Karpas-422 (cell line): ENCODE measurements around the gene ELF4. TPM values are rescaled to one million over a fixed set of nuclear protein-coding genes. Genes with fewer than 3 reads are reported as not detected.

Experiments used
- DNase-seq: peaks from one replicate; pipeline ENCODE4 v3.0.0-alpha.2; 2015
- H2AFZ ChIP-seq: fragments of 200-600 bp; sonication (generic); 2 replicates; pipeline ENCODE4 v1.6.1; 2014; ENCODE audit warnings: antibody characterized with exemption, low read length, mixed read lengths
- H3K27ac ChIP-seq: fragments of 200-600 bp; sonication (generic); 2 replicates; pipeline ENCODE4 v1.5.1; 2014; ENCODE audit warnings: mild to moderate bottlenecking, low read length, moderate library complexity
- H3K27me3 ChIP-seq: fragments of 200-600 bp; sonication (generic); 2 replicates; pipeline ENCODE4 v1.6.1; 2014; ENCODE audit warnings: low read length, mixed read lengths
- H3K36me3 ChIP-seq: fragments of 200-600 bp; sonication (generic); 2 replicates; pipeline ENCODE4 v1.6.1; 2014; ENCODE audit warnings: low read length, mixed read lengths; ENCODE audit not compliant: insufficient read depth
- H3K4me1 ChIP-seq: fragments of 200-600 bp; sonication (generic); 2 replicates; pipeline ENCODE4 v1.6.1; 2014; ENCODE audit warnings: mild to moderate bottlenecking, low read length, mixed read lengths
- H3K4me2 ChIP-seq: fragments of 200-600 bp; sonication (generic); 2 replicates; pipeline ENCODE4 v1.6.1; 2014; ENCODE audit warnings: low read length, low read depth, mild to moderate bottlenecking; ENCODE audit not compliant: poor library complexity, severe bottlenecking
- H3K4me3 ChIP-seq: fragments of 200-600 bp; sonication (generic); 2 replicates; pipeline ENCODE4 v1.5.1; 2014; ENCODE audit warnings: mild to moderate bottlenecking, antibody characterized with exemption, low read length, mixed read lengths
- H3K79me2 ChIP-seq: fragments of 200-600 bp; sonication (generic); 2 replicates; pipeline ENCODE4 v1.6.1; 2014; ENCODE audit warnings: mild to moderate bottlenecking, low read length, mixed read lengths
- H3K9ac ChIP-seq: fragments of 200-600 bp; sonication (generic); 2 replicates; pipeline ENCODE4 v1.6.0; 2014; ENCODE audit warnings: low read length
- H3K9me2 ChIP-seq: fragments of 200-600 bp; sonication (generic), shearing (Covaris generic); replicated peaks from 2 replicates; pipeline ENCODE4 v1.6.0; 2014; ENCODE audit warnings: mild to moderate bottlenecking, low read length, moderate library complexity; ENCODE audit not compliant: insufficient read depth
- H3K9me3 ChIP-seq: fragments of 300-700, 200-600 bp; sonication (generic); 2 replicates; pipeline ENCODE4 v1.6.1; 2014; ENCODE audit warnings: low read length, mixed read lengths
- H4K20me1 ChIP-seq: fragments of 200-600 bp; sonication (generic); 2 replicates; pipeline ENCODE4 v1.6.1; 2014; ENCODE audit warnings: mild to moderate bottlenecking, antibody characterized with exemption, low read length, low read depth; ENCODE audit not compliant: insufficient read depth
- total RNA-seq: library from RNA; depleted of rRNA; stranded (reverse); fragments of >200 nt; shearing (Covaris generic); gene quantifications from 2 replicates; pipeline ENCODE4 v1.2.3, GENCODE V29; 2014; ENCODE audit warnings: low replicate concordance

Gene ELF4
- total RNA-seq, 1 experiment from 2014 or later = 31.7 TPM

DNA sequence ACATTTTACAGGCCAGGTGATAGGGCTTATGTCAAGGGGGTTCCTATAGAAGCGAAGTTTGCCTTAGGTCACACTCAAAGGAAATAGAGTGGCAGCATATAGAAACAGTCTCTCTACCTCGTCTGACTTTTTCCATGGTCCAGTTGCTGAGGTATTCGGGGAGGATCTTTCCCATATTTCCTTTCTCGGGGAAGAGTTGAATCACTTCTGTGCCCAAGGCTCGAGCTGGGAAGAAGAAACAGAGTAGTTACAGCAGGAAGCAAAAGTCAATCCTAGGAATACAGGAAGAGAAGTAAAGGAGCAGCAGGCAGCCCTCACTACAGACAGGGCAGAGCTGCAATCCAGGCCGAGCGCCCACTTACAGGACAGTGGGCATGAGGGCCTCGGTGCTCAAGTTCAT lies 26.7 kb upstream of the ELF4 start:
- H3K27me3 ChIP-seq = no peaks in the 10 kb centered on the region
- no peak overlapping the region for H3K9ac ChIP-seq
- no peaks in the 10 kb centered on the region for H3K9me3 ChIP-seq
- DNase-seq = no peak
- H3K9me2 ChIP-seq = no peaks in the 10 kb centered on the region
- no peaks in the 10 kb centered on the region for H4K20me1 ChIP-seq
- no peaks in the 10 kb centered on the region for H3K79me2 ChIP-seq
- no peak overlapping the region for H2AFZ ChIP-seq
- no peak overlapping the region for H3K4me3 ChIP-seq
- peaks cover 5% of the 10 kb centered on the region; the same call in 1 of the 2 replicates for H3K36me3 ChIP-seq
- no peak overlapping the region for H3K4me2 ChIP-seq
- H3K27ac ChIP-seq = no peak overlapping the region
- no peaks in the 10 kb centered on the region for H3K4me1 ChIP-seq

DNA sequence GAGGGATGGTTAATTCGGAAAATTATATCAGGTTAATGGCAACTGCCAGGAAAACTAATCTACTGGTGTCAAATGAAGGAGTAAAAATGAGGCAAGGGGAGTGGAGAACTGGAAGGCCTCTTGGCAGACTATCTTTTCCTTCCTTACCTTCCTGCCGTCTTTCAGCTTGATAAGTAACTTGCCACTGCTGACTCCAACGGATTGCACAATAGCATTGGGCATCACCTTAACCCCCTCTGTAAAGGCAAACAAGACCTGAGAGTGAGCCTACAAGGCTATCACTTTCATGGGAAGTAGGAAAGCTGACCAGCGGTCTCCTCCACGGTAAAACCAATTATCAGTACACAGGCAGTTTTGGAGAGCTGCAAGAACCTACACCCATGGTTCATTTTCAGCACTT lies 26.2 kb upstream of the ELF4 start:
- H3K36me3 ChIP-seq = peaks cover 5% of the 10 kb centered on the region; the same call in 1 of the 2 replicates

DNA sequence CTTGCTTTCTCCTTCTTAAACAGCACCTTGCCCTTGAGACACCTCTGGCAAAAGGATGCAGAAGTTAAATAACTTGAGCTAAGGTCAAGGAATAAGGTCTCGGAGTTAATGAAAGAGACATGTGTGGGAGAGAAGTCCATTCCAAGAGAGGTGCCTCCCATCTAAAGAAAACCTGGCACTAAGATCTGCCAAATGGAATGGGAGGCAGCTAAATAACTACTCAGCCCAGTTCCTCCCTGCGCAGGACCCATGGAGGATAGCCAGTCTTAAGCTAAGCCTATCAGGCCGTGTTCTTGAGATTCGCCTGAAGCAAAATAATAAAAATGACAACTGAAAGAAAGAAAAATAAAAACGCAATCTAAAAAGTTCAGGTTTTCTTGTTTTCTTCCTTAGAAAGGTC lies 20.7 kb upstream of the ELF4 start:
- Histone ChIP-seq H3K27me3 (no peaks in the 10 kb centered on the region), H3K36me3 (no peaks in the 10 kb centered on the region; the same call in 1 of the 2 replicates), H3K4me3 (no peak overlapping the region), H3K79me2 (no peaks in the 10 kb centered on the region), H3K4me1 (no peaks in the 10 kb centered on the region), H3K4me2 (no peak overlapping the region), H4K20me1 (no peaks in the 10 kb centered on the region), H2AFZ (no peak overlapping the region), H3K27ac (no peak overlapping the region), H3K9me2 (no peaks in the 10 kb centered on the region), H3K9me3 (no peaks in the 10 kb centered on the region), H3K9ac (no peak overlapping the region)
- DNase-seq = no peak

More for the DNA sequence above, 26.2 kb upstream of the ELF4 start:
- Histone ChIP-seq H3K9me3 (no peaks in the 10 kb centered on the region), H3K27me3 (no peaks in the 10 kb centered on the region), H4K20me1 (no peaks in the 10 kb centered on the region), H3K4me1 (no peaks in the 10 kb centered on the region), H3K4me3 (no peak overlapping the region), H3K79me2 (no peaks in the 10 kb centered on the region), H3K9ac (no peak overlapping the region), H3K9me2 (no peaks in the 10 kb centered on the region), H3K27ac (no peak overlapping the region), H2AFZ (no peak overlapping the region), H3K4me2 (no peak overlapping the region)
- DNase-seq = no peak

DNA sequence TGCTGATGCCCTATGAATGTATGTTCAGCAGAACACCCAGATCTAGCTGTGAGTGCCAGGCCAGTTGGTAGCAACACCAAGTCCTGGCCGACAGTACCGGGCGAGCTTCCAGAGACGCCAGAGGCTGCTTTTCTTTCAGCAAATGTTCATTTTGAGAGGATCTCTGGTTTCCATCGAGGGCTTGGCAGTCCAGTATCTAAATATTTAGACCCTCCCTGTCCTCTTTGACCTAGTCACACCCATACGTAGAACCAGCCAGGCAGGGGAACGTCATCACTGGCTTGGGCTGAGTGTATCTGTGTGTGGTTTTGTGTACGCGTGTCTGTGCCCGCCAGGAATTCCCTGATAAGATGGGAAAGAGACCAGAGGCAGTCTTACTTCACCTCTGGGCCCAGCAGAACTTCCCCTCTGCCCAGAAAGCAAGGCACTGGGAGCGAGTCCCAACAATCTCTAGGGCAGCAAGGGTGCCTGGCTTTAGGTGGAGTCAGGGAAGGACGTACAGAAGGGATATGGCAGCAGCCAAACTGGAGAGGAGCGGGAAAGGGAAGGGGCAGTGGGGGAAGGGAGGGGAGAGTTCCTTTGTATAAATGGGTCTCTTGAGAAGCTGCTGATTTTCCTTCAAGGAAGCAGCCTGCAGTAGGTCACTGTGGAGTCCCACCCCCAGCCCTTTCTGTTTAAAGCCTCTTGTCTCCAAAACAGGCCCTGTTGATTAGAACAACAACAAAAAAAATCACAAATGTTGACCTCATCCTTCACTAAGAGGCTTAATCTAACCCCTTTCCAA lies 15.0 kb upstream of the ELF4 start:
- no peak for DNase-seq
- Histone ChIP-seq H3K4me2 (no peak overlapping the region), H3K9me2 (no peaks in the 10 kb centered on the region), H3K27me3 (no peaks in the 10 kb centered on the region), H2AFZ (no peak overlapping the region), H3K27ac (no peak overlapping the region), H3K79me2 (no peaks in the 10 kb centered on the region), H3K9me3 (no peaks in the 10 kb centered on the region), H3K9ac (no peak overlapping the region), H4K20me1 (no peaks in the 10 kb centered on the region), H3K4me3 (no peak overlapping the region), H3K36me3 (no peaks in the 10 kb centered on the region), H3K4me1 (peaks cover 9% of the 10 kb centered on the region)

DNA sequence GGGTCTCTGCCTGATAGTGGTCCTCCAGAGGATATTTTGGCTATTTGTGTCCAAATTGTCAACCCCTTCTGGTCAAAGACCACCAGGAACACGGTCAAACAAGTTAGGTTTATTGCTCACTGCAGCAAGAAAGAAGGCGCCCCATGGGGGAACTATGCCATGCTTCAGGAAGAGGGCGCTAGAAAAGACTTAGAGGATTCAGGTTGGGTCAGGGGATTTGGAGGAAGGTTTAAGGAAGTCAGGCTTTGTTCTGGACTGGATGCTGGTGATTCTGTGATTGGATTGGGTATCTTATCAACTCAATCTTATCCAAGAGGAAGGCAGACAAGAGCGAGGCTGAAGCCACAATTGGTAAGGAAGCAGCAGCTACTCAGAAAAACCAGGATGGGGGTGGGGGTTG lies 14.3 kb upstream of the ELF4 start:
- no peaks in the 10 kb centered on the region for H3K79me2 ChIP-seq
- H3K4me1 ChIP-seq = peaks cover 16% of the 10 kb centered on the region
- no peaks in the 10 kb centered on the region for H3K9me3 ChIP-seq
- no peak overlapping the region for H3K4me2 ChIP-seq
- no peak overlapping the region for H3K4me3 ChIP-seq
- H4K20me1 ChIP-seq = no peaks in the 10 kb centered on the region
- DNase-seq = no peak
- H3K9ac ChIP-seq = no peak overlapping the region
- no peaks in the 10 kb centered on the region for H3K27me3 ChIP-seq
- H3K36me3 ChIP-seq = no peaks in the 10 kb centered on the region
- H3K9me2 ChIP-seq = no peaks in the 10 kb centered on the region
- no peak overlapping the region for H2AFZ ChIP-seq
- no peak overlapping the region for H3K27ac ChIP-seq

DNA sequence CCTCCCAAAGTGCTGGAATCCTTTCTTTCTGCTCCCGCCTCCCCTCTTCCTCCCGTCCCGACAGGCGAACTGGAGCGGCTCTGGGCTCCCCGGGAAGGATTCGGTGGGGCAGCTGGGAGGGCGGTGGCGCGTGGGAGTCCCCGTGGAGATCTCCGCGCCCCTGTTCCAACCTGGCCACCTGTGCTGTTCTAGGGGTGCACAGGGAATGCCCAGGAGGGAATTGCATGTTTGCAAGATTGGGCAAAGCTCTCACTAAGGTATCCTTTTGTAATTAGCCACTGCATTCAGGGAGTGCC lies 11.2 kb upstream of the ELF4 start:
- Histone ChIP-seq H3K36me3 (no peaks in the 10 kb centered on the region), H3K9ac (no peak overlapping the region), H2AFZ (no peak overlapping the region), H3K27ac (no peak overlapping the region), H4K20me1 (no peaks in the 10 kb centered on the region), H3K27me3 (no peaks in the 10 kb centered on the region), H3K9me2 (no peaks in the 10 kb centered on the region), H3K4me2 (no peak overlapping the region), H3K79me2 (no peaks in the 10 kb centered on the region), H3K9me3 (no peaks in the 10 kb centered on the region), H3K4me3 (no peak overlapping the region), H3K4me1 (peaks cover 36% of the 10 kb centered on the region)
- no peak for DNase-seq

DNA sequence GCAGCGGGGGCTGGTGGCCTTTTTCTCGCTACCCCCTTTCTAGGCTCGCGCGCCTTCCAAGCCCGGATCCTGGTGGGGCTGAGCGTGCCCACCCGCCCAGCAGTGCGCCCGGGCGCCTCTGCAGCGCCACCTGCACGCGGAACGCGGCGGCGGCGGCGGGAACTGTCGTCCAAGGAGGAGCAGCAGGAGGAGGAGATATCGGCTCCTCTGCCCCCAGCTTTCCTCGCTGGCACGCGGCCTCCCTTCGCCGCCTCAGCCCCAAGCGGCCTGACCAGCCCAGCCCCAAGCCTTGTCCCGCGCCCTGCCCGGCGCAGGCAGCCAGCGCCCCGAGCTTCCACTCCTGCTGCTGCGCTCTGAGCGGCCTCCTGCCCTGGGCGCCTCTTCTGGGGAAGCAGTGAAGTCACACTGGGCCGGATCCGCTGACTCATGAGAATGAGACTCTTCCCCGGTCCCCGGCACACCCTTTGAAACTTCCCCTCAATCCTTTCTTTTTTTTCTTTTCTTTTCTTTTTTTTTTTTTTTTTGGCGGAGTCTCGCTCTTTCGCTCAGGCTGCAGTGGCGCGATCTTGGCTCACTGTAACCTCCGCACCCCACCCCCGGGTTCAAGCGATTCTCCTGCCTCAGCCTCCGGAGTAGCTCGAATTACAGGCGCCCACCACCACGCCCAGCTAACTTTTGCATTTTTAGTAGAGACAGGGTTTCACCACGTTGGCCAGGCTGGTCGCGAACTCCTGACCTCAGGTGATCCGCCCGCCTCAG lies 10.6 kb upstream of the ELF4 start:
- Histone ChIP-seq H3K4me2 (peak overlapping the region; percentile 69), H3K9me3 (no peaks in the 10 kb centered on the region), H2AFZ (no peak overlapping the region), H3K4me1 (peaks cover 36% of the 10 kb centered on the region), H3K27me3 (no peaks in the 10 kb centered on the region), H4K20me1 (no peaks in the 10 kb centered on the region), H3K27ac (no peak overlapping the region), H3K79me2 (no peaks in the 10 kb centered on the region), H3K9ac (peak overlapping the region; percentile 62), H3K36me3 (no peaks in the 10 kb centered on the region), H3K4me3 (peak overlapping the region; percentile 60; the same call in 1 of the 2 replicates), H3K9me2 (no peaks in the 10 kb centered on the region)
- DNase-seq = peak; percentile 83

DNA sequence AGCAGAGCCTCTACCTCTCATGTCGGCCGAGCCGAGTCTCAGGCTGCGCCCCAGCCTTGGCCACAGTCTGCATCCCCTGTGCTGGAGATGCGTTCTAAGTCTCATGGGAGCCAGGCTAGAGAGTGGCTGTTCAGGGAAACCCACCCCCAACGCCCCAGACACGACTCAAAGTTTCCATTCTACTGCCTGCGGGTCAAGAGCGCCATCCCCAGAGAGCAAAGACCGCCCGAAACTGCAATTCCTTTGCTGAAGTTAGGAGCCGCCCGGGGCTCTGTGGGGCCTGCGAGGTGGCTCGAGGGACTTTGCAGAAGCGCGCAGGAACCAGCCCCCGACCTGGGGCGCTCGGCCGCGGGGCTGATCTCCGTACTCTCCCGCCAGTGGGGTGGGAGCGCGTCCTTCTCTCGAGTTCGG lies 10.0 kb upstream of the ELF4 start:
- peak overlapping the region; percentile 60; the same call in 1 of the 2 replicates for H3K4me3 ChIP-seq
- H3K9me3 ChIP-seq = no peaks in the 10 kb centered on the region
- H3K9me2 ChIP-seq = no peaks in the 10 kb centered on the region
- H3K27me3 ChIP-seq = no peaks in the 10 kb centered on the region
- H3K79me2 ChIP-seq = no peaks in the 10 kb centered on the region
- H3K4me1 ChIP-seq = peaks cover 36% of the 10 kb centered on the region
- no peak overlapping the region for H3K27ac ChIP-seq
- no peaks in the 10 kb centered on the region for H4K20me1 ChIP-seq
- peak overlapping the region; percentile 62 for H3K9ac ChIP-seq
- H2AFZ ChIP-seq = no peak overlapping the region
- DNase-seq = peak; percentile 68
- peak overlapping the region; percentile 69 for H3K4me2 ChIP-seq
- H3K36me3 ChIP-seq = no peaks in the 10 kb centered on the region
